HCT116 (cell line): Measurements from ENCODE around the gene CCBE1.

Experiments used
- CTCF ChIP-seq, 3 experiments: fragments of 200-600 bp in 1 of 3; sonication (generic) in 1 of 3; IDR thresholded peaks in 2 of 3; conservative IDR thresholded peaks in 1 of 3; 2 replicates each; pipeline ENCODE4 v1.5.1; 2012 to 2017; ENCODE audit warnings: low read depth in 2 of 3, low read length in 2 of 3, antibody characterized with exemption in 1 of 3, borderline replicate concordance in 1 of 3, control low read depth in 1 of 3, mild to moderate bottlenecking in 1 of 3, mixed read lengths in 1 of 3, mixed run types in 1 of 3, moderate library complexity in 1 of 3; ENCODE audit not compliant: insufficient read depth in 1 of 3
- ELF1 ChIP-seq: IDR thresholded peaks from 2 replicates; pipeline ENCODE4 v1.6.1; 2012; ENCODE audit warnings: low read depth, borderline replicate concordance
- JUND ChIP-seq: IDR thresholded peaks from 2 replicates; pipeline ENCODE4 v1.6.1; 2012
- MAX ChIP-seq: IDR thresholded peaks from 2 replicates; pipeline ENCODE4 v1.6.1; 2012
- POLR2A ChIP-seq: IDR thresholded peaks from 2 replicates; pipeline ENCODE4 v1.7.0; 2011; ENCODE audit warnings: borderline replicate concordance; ENCODE audit not compliant: insufficient read depth, insufficient read length; ENCODE audit errors: extremely low read depth
- RAD21 ChIP-seq: IDR thresholded peaks from 2 replicates; pipeline ENCODE4 v1.6.1; 2012; ENCODE audit warnings: low read depth, mild to moderate bottlenecking
- SIN3A ChIP-seq: IDR thresholded peaks from 2 replicates; pipeline ENCODE4 v1.6.1; 2012; ENCODE audit warnings: low read depth
- YY1 ChIP-seq: IDR thresholded peaks from 2 replicates; pipeline ENCODE4 v1.6.1; 2011; ENCODE audit warnings: low read length, low read depth, moderate library complexity, mild to moderate bottlenecking; ENCODE audit not compliant: insufficient replicate concordance; ENCODE audit errors: extremely low read depth
- ZFX ChIP-seq: fragments of 450-650 bp; IDR thresholded peaks from 2 replicates; pipeline ENCODE4 v1.6.1; 2017

GRCh38 chr18:59695551-59695950 is 1.7 kb downstream of the CCBE1 start:
- TF ChIP-seq JUND (no peak), CTCF (IDR thresholded peaks at IDR 0.05 in 2 of 3, conservative IDR thresholded peaks at IDR 0.05 in 1 of 3; ENCODE audit: borderline replicate concordance in 1 of 3, insufficient read depth in 1 of 3, low read depth in 2 of 3, low read length in 2 of 3) (no peak), ZFX (no peak), POLR2A (no peak), MAX (no peak), ELF1 (no peak), SIN3A (no peak), RAD21 (no peak), YY1 (no peak)
